Left colon (tissue), 2 donors: ENCODE results near the gene GC. TPM values are rescaled to one million over a fixed set of nuclear protein-coding genes. Genes with fewer than 3 reads are reported as not detected.
A peak's percentile ranks its signal among the peaks of the same experiment; 100 is the strongest.

Source experiments
- ATAC-seq: fragments of 200-7000 bp; cut with Tn5 transposase; one replicate; pipeline ENCODE4 v1.9.1; 2020; ENCODE audit warnings: mild to moderate bottlenecking, moderate library complexity
- DNase-seq, 2 donors: peaks; one replicate each; pipeline ENCODE4 v3.0.0-alpha.2; 2020
- intact Hi-C, 2 donors: fragments of 100-400 bp; cut with DNase I in 1 of 2; cut with micrococcal nuclease in 1 of 2; formaldehyde crosslinking; loops; one replicate each; pipeline versions ENCODE4 v1.11.2 to v1.14.0; 2022; cut with DNase I, micrococcal nuclease
- total RNA-seq, 2 donors: library from RNA; stranded (reverse); fragmentation: NEBNext Ultra II Directional; extraction: Animal tissue kit (Norgen Biotek cat#: 25700); gene quantifications; one replicate each; pipeline ENCODE4 v1.2.1, GENCODE V29; 2021
- donor health status: DM: no; HTN: no; CAD: no.
- donor health status: DM: yes; HTN: yes; CAD: no.

The GC gene
- total RNA-seq, 2 donors from 2014 or later: not detected

DNA sequence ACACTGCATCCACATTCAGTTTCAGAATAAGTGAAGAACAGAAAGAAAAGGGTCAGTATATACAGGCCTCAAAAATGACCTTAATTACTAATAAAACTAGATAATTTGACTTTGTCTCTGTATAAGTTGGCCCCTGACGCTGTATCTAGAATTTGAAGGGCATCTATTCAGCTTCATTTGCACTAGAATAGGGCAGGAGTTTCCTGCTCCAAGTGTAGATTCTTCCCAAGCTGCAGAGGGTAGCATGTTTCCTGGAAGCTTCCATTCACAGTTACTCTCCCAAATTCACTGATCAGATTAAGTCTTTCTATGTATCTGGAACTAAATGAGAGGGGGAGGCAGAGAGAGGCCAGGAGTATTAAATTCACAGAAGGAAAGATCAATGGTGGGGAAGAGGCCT, 90.9 kb downstream of the GC start:
- DNase-seq (no peak), ATAC-seq (no peak)
- intact Hi-C loops: no loop called here

DNA sequence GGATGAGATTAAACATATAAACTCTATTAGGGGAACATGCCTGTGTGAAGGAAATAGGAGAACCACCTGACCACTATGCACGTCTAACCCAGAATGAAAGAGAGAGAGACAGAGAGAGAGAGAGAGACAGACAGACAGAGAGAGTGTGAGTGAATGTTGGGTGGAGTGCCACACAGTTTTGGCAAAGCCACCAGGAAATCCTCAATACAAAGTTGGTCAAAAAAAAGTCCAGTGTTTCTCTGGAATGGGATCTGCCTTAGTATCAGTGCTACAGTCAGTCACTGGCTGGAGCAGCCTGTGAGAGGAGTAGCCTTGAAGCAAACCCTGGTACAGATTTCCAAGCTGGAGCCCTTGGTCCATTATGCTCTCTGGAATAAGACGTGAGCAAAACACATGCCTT, 91.7 kb downstream of the GC start:
- DNase-seq (no peak), ATAC-seq (peak; percentile 44)
- intact Hi-C loops: no loop called here

Other genes starting within 250 kb of the GC start
- not detected for gene NPFFR2, start 247.9 kb upstream of the GC start, total RNA-seq